Endothelial cell (in vitro differentiated cells): Measurements from ENCODE around the gene ULK3. TPM values are rescaled to one million over a fixed set of nuclear protein-coding genes. Genes with fewer than 3 reads are reported as not detected.

Source experiments
- DNase-seq: peaks from one replicate; pipeline ENCODE4 v3.0.0; 2021; ENCODE audit warnings: low spot score
- H3K27ac Mint-ChIP-seq: one replicate; pipeline ENCODE4 v1.8.0; 2021; ENCODE audit warnings: mixed read lengths, inconsistent platforms; ENCODE audit not compliant: unreplicated experiment
- H3K27me3 Mint-ChIP-seq: one replicate; pipeline ENCODE4 v1.8.0; 2021; ENCODE audit warnings: mild to moderate bottlenecking, moderate library complexity, mixed read lengths, inconsistent platforms; ENCODE audit not compliant: unreplicated experiment
- H3K36me3 Mint-ChIP-seq: one replicate; pipeline ENCODE4 v1.8.0; 2021; ENCODE audit warnings: mild to moderate bottlenecking, low read depth, mixed read lengths, inconsistent platforms; ENCODE audit not compliant: unreplicated experiment
- H3K4me1 Mint-ChIP-seq: one replicate; pipeline ENCODE4 v1.8.0; 2021; ENCODE audit warnings: mild to moderate bottlenecking, mixed read lengths, inconsistent platforms; ENCODE audit not compliant: unreplicated experiment
- H3K4me3 Mint-ChIP-seq: one replicate; pipeline ENCODE4 v1.8.0; 2021; ENCODE audit warnings: mild to moderate bottlenecking, mixed read lengths, inconsistent platforms; ENCODE audit not compliant: unreplicated experiment
- H3K9me3 Mint-ChIP-seq: one replicate; pipeline ENCODE4 v1.8.0; 2021; ENCODE audit warnings: mixed read lengths, inconsistent platforms; ENCODE audit not compliant: unreplicated experiment
- total RNA-seq: library from RNA; stranded (reverse); fragmentation: NEBNext Ultra II Directional; extraction: Animal tissue kit (Norgen Biotek cat#: 25700); gene quantifications from one replicate; pipeline ENCODE4 v1.2.1, GENCODE V29; 2021; ENCODE audit not compliant: unreplicated experiment
- TF ChIP-seq, protein P1 (sequence below): fragments of 200-600 bp; sonication (generic); IDR thresholded peaks from one replicate; pipeline ENCODE4 v1.5.0; 2021; ENCODE audit warnings: antibody characterized with exemption; ENCODE audit not compliant: unreplicated experiment

ULK3 gene
- total RNA-seq, 1 donor from 2014 or later, result 25.6 TPM

DNA sequence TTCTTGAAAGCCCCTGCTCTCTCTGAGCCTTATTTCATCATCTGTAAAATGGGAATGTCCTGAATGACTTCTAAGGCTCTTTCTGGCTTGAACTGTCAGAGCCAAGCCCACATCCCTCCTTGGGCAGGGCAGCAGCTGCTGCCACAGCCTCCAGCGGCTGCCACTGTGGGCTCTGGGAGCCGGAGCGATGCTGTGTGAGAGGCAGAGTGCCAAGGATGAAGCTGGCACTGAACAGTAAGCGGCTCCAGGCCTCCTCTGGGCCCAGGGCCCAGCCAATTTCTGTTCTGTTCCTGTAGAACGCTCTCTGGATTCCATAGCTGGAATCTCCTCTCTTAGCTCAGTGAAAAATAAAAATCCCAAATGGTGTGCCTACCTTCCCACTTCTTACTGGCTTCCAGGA, 12.1 kb downstream of the ULK3 start:
- peaks cover 7% of the 10 kb centered on the region for H3K4me1 Mint-ChIP-seq
- no peak overlapping the region for H3K4me3 Mint-ChIP-seq
- TF ChIP-seq, protein P1, sequence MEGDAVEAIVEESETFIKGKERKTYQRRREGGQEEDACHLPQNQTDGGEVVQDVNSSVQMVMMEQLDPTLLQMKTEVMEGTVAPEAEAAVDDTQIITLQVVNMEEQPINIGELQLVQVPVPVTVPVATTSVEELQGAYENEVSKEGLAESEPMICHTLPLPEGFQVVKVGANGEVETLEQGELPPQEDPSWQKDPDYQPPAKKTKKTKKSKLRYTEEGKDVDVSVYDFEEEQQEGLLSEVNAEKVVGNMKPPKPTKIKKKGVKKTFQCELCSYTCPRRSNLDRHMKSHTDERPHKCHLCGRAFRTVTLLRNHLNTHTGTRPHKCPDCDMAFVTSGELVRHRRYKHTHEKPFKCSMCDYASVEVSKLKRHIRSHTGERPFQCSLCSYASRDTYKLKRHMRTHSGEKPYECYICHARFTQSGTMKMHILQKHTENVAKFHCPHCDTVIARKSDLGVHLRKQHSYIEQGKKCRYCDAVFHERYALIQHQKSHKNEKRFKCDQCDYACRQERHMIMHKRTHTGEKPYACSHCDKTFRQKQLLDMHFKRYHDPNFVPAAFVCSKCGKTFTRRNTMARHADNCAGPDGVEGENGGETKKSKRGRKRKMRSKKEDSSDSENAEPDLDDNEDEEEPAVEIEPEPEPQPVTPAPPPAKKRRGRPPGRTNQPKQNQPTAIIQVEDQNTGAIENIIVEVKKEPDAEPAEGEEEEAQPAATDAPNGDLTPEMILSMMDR, result no peak

DNA sequence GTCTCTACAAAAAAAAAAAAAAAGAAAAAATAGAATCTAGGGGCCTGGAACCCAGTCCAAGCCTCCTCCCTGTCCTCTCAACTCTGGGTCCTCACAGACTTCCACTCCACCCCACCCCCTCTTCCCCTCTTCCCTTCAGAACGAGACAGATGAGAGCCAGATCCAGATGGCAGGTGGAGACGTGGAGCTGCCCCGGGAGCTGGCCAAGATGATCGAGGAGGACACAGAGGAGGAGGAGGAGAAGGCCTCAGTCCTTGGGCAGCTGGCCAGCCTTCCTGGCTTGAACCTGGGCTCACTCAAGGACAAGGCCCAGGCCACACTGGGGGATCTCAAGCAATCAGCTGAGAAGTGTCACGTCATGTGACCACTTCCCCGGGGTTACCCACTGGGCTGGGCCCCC, 13.0 kb downstream of the ULK3 start:
- H3K4me1 Mint-ChIP-seq, result peaks cover 7% of the 10 kb centered on the region
- H3K9me3 Mint-ChIP-seq, result no peaks in the 10 kb centered on the region
- no peak overlapping the region for H3K27ac Mint-ChIP-seq
- DNase-seq, result no peak
- TF ChIP-seq, protein P1, result no peak
- H3K36me3 Mint-ChIP-seq, result peaks cover 4% of the 10 kb centered on the region
- no peak overlapping the region for H3K4me3 Mint-ChIP-seq
- H3K27me3 Mint-ChIP-seq, result peaks cover 8% of the 10 kb centered on the region

More for the DNA sequence above, 12.1 kb downstream of the ULK3 start:
- H3K36me3 Mint-ChIP-seq, result peaks cover 6% of the 10 kb centered on the region
- DNase-seq, result no peak
- no peak overlapping the region for H3K27ac Mint-ChIP-seq
- H3K27me3 Mint-ChIP-seq, result peaks cover 4% of the 10 kb centered on the region
- no peaks in the 10 kb centered on the region for H3K9me3 Mint-ChIP-seq

DNA sequence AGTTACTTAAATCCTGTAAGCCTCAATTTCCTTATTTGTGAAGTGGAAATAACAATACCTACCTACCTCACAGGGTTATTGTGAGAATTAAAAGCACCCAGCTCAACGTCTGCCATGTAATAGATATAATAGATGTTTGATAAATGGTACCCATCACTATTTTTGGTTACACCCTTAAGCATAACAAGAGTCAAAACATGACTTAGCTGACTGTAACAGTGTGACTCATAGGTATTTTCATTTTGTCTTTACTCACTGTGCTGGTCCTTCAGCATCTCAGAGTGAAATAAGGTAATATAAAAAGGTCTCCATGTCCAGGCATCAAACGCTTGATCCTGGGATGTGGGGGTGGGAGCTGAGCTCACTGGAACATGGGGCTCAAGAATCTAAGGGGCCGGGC, 13.5 kb downstream of the ULK3 start:
- TF ChIP-seq, protein P1, result no peak
- H3K27ac Mint-ChIP-seq, result no peak overlapping the region
- H3K4me3 Mint-ChIP-seq, result no peak overlapping the region
- H3K9me3 Mint-ChIP-seq, result no peaks in the 10 kb centered on the region
- peaks cover 8% of the 10 kb centered on the region for H3K27me3 Mint-ChIP-seq
- DNase-seq, result no peak
- H3K4me1 Mint-ChIP-seq, result peaks cover 7% of the 10 kb centered on the region
- no peaks in the 10 kb centered on the region for H3K36me3 Mint-ChIP-seq

DNA sequence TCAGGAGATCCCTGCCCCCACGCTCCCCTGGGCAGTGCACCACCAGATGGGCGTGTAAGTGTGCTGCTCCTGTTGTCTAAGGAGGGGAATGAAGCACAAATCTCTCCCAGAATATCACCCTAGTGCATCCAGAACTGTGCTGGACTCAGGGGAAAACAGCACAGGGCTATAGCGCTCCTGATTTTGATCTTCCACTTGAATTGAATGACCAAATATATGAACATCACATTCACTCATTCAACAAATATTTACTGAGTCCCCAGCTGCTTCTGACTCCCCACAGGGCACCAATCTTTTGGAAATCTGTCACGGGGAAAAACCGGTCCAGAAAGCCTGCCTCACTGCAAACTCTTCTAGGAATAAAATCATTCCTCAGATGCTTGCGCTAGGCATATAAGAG, 14.1 kb downstream of the ULK3 start:
- Mint-ChIP-seq H3K27ac (no peak overlapping the region), H3K4me3 (no peak overlapping the region), H3K4me1 (peaks cover 7% of the 10 kb centered on the region), H3K27me3 (peaks cover 8% of the 10 kb centered on the region), H3K36me3 (no peaks in the 10 kb centered on the region), H3K9me3 (no peaks in the 10 kb centered on the region)
- no peak for DNase-seq
- TF ChIP-seq, protein P1, result no peak

DNA sequence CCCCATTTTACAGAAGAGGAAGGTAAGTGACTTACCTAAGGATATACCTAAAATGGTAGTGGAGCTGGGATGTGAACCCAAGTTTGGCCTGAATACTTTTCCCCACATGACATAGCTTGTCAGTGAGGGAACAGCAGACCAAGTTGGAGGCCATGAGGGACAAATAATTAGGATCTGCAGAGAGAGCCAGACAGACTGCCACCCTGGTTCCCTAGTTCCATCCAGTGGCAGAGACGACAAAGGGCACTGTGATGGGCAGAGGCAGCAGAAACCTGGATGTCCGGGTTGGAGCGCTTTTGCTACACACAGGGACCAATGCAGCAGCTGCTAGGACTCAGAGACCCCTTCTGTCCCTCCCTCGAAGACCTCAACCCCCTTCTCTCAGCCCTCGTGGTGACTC, 15.3 kb downstream of the ULK3 start:
- TF ChIP-seq, protein P1, result no peak
- Mint-ChIP-seq H3K9me3 (no peaks in the 10 kb centered on the region), H3K4me3 (no peak overlapping the region), H3K27ac (no peak overlapping the region), H3K27me3 (peaks cover 8% of the 10 kb centered on the region), H3K4me1 (peaks cover under 1% of the 10 kb centered on the region), H3K36me3 (no peaks in the 10 kb centered on the region)
- DNase-seq, result no peak
